Brain pericyte (primary cell): Measurements from ENCODE around the gene PDPR.
"Not testable (repeated sequence)": the region's sequence is repeated elsewhere in the genome, so short reads cannot be mapped to it uniquely, and the experiment has no call there.

Experiments used
- DNase-seq: peaks from one replicate; pipeline ENCODE4 v3.0.0-alpha.2; 2012; ENCODE audit warnings: low read depth, low spot score

The PDPR gene

DNA sequence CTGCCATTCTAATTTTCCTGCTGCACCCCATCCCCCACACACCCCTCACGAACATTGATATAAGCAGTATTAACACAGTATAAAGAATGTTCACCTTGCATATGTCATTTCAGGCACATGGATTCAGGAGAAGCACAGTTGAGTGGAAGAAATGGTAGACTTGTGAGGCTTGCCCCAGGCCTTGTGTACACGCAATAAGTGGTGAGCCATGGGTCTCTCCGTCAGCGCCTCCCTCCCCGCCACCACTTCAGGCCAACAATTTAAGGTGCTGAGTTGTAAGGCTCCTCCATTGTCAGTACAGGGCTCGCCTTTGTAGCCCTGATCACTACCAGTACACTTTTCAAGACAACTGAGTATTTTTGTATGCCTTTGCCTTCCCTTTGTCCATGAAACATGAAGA is 47.2 kb downstream of the PDPR start:
- no peak for DNase-seq

DNA sequence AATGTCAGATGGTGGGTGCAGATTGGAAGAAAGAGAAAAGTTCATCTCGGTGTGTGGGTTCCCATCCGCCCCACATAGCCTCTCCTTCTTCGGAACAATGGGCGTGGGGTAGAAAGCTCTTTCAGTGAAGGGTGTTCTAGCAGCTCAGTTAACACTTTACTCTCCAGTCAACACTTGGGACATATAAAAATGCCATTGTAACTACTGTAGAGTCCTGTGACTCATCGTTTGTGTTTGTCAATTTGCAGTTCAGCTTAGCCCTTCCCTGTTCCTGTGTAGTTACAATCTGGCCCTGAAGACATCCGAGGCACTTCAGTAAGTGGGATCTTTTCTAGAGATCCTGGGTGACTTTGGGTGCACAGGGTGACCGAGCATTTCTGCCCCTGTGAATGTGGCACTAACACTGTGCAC is 47.9 kb downstream of the PDPR start:
- DNase-seq: no peak

DNA sequence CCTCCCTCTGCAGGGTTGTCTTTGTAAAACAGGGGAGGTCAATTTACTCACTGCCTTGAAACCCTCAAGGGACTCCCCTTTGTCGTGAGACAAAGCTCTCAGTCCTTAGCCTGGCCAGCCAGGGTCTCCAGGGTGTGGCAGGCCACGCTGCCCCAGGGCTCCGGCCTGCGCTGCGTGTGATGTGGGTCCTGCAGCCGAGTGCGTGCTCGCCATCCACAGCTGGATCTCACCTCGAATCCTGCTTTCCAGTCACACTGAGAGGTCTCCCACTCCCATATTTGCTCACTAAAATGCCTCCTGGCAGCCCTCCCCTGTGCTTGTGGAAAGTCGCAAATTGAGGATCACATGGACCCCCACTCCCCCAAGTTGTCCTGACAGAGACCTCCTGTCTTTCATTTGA is 49.5 kb downstream of the PDPR start:
- no peak for DNase-seq

DNA sequence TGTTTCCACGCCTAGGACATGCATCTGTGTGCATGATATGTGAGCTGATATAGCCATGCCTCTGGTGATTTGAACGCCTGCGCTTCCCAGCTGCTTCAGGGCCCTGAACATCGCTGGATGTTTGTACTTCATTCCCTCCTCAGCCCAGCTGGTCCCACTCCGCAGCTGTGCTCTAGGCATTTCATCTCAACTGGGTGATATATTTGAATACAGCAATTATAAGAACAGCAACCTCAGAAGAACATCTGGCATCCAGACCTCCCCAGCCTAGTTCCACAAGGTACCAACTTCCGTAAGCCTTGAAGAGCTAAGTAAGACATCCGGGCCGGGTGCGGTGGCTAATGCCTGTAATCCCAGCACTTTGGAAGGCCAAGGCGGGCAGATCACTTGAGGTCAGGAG is 52.6 kb downstream of the PDPR start:
- not testable (repeated sequence) for DNase-seq

DNA sequence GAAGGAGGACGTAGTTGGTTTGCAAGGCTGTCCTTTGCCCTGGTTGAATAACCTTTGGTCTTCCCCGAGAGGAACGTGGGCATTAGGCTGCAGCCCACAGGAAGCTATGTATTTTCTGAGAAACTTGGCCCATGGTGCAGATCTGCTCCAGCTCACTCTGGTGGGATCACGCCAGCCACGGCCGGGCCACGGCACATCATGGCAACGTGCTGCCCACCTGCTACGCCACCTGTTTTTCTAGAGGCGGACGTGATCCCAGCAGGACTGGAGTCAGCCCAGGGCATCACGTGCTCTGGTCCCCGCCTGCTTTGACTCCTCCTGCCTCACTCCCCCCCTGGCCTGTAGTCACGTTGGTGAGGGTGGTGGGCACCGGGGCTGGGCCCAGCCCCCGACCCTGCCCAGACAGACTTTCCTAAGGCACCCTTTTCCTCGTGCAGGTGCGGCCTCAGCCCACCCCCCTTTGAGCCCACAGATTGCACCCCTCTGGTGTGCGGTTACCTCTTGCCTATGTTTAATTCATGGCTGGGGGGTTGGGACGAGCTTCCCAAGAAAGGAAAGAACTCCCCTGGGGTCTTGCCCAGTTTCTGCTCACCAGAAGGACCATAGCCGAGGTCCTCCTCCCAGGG is 59.2 kb downstream of the PDPR start, which contains the start of gene CLEC18C:
TSS of gene CLEC18C (plus strand) at position 576 of the 626 bp plus-strand sequence. CDS start 492 bp downstream, outside the sequence.
- DNase-seq: not testable (repeated sequence)

DNA sequence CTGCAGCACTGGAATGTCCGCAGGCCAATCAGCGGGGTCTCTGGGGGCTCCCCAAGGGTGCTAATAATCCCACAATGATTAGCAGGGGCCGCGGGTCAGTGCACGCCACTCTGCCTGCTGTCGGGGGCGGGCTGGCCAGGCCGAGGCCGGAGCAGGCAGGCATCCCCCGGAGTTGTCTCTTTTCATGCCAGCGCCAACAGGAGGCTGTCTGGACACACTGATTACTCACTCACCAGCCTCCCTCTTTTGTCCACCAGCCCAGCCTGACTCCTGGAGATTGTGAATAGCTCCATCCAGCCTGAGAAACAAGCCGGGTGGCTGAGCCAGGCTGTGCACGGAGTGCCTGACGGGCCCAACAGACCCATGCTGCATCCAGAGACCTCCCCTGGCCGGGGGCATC is 59.8 kb downstream of the PDPR start:
- DNase-seq: not testable (repeated sequence)

DNA sequence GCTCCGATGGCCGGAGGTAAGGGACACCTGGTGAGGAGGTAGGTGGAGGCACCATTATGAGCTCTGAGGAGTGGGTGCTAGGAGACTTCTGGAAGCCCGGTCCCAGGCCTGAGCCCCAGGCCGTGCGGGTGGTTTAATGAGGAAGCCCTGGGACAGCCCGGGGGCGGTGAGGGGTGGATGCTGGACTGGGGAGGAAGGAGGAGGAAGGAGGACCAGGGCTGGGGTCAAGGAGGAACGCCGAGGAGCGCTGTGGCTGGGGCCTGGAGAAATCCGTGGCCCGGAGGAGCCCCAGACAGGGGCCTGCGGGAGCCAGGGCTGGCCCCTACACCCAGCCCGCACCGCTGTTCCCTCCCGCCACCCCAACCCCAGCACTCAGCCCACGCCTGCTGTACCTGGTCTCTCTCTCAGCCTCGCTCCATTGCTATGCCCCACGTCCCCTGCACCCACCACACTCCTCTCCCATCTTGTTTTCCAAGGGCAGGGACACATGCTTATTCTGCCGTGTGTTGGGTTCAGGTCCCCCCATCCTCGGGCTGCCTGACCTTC is 60.3 kb downstream of the PDPR start:
- DNase-seq: not testable (repeated sequence)

DNA sequence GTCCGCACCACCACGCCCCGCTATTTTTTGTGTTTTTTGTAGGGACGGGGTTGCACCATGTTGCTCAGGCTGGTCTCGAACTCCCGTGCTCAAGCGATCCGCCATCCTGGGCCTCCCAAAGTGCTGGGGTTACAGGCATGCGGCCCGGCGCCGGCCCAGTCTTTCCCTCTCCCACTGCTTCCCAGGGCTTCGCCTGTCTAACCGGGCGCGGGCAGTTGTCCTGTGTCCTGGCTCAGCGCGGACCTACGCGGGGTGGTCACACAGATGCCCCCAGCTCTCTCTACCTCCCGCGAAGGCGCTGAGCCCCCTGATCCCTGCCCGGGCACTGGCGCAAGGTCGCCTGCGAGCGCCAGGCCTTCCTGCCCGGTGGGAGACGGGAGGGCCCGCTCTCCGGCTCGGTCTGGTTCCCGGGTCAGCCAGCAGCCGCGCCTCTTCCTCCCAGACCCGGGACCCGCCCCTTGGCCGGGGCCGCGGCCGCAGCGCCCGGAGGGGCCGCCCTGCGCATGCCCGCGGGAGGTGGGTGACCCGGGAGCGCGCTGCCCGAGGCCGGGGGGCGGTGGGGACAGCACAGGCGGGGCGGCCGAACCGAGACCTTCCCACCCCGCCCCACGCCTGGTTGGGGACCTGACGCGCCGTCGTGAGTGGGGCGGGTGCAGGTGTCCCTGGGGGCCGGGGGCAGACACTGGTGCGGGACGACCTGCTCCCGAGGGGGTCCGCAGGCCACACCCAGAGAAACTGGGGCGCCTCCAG is 73.9 kb downstream of the PDPR start:
- DNase-seq: not testable (repeated sequence)

DNA sequence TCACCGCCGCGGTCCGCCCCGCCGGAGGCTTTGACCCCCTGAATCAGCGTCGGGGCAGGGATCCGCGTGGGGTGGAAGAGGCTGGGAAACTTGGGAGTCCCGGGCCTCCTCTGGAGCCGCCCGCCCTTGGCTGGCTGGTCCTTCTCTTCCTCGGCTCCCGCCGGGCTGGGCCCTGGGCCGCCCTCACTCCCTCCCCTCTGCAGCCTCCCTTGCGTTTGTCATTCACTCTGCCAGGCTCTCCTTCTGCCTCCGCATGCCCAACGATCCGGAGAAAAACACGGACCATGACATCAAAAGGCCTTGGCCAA is 74.4 kb downstream of the PDPR start:
- DNase-seq: not testable (repeated sequence)

DNA sequence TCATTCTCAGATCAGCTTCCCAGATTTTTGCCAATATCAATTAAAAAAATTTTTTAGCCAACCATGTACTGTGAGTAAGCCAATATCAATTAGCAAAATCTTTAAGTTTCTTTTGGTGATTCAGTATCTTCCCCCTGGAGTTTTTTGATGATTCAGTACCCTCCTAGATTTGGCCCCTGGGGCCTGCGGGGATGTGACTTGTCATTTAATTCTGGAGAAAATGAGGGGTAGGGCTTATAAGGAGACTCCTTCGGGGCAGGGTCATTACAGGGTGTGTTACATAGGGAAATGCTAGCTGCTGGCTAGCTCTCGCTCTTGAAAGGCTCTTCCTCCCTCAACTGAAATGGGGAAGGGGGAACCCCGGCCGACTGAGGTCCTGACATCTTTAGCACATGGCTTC is 76.4 kb downstream of the PDPR start:
- not testable (repeated sequence) for DNase-seq

DNA sequence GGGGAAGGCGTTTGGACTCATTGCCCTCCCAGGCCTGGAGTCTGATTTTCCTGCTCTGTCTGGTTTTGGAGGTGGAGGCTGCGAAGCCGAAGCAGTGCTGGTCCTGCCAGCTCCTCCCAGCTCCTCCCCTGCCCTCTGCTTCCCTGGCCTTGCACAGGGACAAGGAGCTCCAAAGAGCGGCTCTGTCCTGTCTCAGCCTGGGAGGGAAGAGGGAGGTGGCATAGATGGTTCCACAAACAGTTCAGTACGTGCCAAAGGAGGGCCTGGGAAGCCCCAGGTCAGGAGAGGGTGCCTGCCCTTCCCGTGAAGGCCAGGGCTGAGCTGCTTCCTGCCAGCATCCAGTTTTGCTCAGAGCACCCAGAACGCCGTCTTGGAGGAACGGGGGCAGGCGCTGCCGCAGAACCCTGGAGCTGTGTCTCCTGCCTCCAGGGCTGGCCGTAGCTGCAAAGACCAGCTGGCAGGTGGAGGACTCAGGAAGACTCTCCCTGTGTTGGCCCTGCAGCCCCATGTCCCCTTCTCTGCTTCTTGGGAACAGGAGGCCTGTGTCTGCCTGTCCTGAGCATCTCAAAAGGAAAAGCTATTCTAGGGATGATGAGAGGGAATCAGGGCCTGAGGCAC is 82.7 kb downstream of the PDPR start:
- DNase-seq: not testable (repeated sequence)

DNA sequence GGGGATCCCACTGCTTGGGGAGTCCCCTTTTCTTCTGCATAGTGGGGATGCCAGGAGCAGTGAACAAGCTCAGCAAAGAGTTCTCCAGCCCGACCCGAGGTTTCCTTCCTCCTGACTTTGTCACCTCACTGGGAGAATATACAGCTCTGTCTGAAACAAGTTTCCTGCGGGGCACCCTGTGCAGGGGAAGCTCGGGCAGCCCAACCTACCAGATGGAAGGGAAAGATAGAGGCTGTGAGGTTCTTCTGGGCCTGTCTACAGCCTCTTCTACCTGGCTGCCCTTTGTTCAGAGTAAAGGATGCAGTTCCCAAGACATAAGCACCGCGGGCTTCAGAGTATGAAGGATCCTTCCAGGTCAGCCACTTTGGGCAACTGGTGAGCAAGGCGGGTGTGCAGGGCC is 83.5 kb downstream of the PDPR start:
- not testable (repeated sequence) for DNase-seq

DNA sequence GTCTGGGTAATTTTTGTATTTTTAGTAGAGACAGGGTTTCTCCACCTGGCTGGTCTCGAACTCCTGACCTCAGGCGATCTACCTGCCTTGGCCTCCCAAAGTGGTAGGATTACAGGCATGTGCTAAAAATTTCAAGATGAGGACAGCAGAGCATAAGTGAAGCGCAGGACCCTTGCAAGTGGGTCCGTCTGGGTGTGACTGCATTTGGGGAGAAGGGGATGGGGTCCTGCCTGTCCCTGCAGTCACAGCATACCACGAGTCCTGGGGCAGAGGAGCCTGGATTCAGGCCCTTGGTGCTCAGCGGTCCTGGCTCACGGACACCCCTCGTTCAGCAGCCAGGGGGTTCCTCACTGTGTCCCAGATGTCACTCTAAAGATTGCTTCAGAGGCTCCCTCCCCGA is 84.1 kb downstream of the PDPR start:
- DNase-seq: not testable (repeated sequence)

DNA sequence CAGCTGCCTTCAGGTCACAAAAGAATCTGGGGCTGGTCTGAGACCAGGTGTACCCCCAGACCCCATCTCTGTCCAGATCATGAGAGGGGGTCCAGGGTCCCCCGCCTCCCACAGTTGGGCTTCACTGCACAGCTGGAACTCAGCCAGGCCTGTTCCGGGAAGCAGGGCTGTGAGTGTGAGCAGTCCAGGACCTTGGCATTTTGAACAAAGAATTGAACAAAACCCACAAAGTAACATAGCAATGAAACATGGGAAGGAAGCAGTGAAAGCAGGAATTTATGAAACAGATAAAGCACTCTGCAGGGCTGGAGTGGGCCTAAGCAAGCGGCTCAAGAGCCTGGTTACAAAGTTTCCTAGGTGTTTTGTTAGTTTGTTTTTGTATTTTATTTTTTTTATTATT is 84.5 kb downstream of the PDPR start:
- DNase-seq: not testable (repeated sequence)

DNA sequence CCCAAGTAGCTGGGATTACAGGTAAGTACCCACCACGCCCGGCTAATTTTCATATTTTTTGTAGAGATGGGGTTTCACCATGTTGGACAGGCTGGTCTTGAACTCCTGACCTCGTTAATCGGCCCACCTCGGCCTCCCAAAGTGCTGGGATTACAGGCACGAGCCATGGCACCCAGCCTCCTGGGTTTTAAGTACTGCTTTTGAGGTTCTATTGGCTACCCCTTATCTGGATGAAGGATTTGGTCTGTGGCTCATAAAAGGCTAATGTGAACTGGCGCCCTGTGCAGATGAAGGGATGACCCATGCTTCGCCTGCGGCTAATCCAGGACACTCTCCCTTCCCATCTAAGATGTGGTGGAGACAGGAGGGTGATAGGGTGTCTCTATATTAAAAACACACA is 85.0 kb downstream of the PDPR start:
- DNase-seq: not testable (repeated sequence)

DNA sequence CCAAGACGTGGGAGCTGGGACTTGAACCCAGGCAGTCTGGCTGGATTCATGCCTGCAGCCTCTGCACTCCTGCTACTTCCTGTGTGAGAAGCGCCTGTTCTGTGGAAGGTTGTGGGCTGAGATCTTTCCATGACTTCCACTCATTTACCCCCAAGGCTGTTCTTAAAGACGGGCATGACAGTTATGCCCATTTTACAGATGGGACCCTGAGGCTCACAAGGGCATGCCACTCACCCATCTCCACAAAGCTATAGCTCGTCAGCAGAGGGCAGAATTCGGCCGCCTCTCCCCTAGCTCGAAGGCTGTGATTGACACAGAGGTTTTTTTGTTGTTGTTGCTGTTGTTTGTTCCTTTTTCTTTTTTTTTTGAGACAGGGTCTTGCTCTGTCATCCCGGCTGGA is 85.9 kb downstream of the PDPR start:
- not testable (repeated sequence) for DNase-seq

DNA sequence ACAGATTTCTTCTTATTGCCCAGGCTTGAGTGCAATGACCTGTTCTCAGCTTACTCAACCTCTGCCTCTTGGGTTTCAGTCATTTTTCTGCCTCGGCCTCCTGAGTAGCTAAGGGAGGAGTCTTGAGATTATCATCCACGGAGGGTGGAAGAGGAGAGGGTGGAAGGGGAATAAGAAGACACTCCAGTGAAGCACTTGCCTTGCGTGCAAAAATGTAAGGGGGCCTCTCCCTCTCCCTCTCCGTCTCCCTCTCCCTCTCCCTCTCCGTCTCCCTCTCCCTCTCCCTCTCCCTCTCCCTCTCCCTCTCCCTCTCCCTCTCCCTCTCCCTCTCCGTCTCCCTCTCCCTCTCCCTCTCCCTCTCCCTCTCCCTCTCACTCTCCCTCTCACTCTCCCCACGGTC is 89.4 kb downstream of the PDPR start:
- not testable (repeated sequence) for DNase-seq

DNA sequence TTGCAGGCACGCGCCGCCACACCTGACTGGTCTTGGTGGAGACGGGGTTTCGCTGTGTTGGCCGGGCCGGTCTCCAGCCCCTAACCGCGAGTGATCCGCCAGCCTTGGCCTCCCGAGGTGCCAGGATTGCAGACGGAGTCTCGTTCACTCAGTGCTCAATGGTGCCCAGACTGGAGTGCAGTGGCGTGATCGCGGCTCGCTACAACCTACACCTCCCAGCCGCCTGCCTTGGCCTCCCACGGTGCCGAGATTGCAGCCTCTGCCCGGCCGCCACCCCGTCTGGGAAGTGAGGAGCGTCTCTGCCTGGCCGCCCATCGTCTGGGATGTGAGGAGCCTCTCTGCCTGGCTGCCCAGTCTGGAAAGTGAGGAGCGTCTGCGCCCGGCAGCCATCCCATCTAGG is 89.9 kb downstream of the PDPR start:
- DNase-seq: not testable (repeated sequence)

DNA sequence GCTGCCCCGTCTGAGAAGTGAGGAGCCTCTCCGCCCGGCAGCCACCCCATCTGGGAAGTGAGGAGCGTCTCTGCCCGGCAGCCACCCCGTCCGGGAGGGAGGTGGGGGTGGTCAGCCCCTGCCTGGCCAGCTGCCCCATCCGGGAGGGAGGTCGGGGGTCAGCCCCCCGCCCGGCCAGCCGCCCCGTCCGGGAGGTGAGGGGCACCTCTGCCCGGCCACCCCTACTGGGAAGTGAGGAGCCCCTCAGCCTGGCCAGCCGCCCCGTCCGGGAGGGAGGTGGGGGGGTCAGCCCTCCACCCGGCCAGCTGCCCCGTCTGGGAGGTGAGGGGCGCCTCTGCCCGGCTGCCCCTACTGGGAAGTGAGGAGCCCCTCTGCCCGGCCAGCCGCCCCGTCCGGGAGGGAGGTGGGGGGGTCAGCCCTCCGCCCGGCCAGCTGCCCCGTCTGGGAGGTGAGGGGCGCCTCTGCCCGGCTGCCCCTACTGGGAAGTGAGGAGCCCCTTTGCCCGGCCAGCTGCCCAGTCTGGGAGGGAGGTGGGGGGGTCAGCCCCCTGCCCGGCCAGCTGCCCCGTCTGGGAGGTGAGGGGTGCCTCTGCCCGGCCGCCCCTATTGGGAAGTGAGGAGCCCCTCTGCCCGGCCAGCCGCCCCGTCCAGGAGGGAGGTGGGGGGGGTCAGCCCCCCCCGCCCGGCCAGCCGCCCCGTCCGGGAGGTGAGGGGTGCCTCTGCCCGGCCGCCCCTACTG is 90.7 kb downstream of the PDPR start:
- not testable (repeated sequence) for DNase-seq

DNA sequence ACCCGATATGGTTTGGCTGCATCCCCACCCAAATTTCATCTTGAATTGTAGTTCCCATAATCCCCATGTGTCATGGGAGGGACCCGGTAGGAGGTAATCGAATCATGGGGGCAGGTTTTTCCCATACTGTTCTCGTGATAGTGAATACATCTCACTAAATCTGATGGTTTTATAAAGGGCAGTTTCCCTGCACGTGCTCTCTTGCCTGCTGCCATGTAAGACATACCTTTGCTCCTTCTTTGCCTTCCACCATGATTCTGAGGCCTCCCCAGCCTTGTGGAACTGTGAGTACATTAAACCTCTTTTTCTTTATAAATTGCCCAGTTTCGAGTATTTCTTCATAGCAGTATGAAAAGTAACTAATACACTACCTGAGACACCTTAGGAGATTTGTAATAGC is 92.2 kb downstream of the PDPR start:
- DNase-seq: not testable (repeated sequence)
